HL-60 (cell line): ENCODE results near the gene TIMELESS.

Experiments
- DNase-seq, 2 experiments: peaks; one replicate each; pipeline ENCODE4 v3.0.0-alpha.2; 2010 to 2020; ENCODE audit warnings: low read depth in 1 of 2, low spot score in 1 of 2
- H3K27ac ChIP-seq: fragments of 250-450 bp; sonication (Bioruptor Pico); replicated peaks from 2 replicates; pipeline ENCODE4 v1.5.1; 2020; ENCODE audit warnings: mild to moderate bottlenecking, moderate library complexity
- H3K27me3 ChIP-seq: fragments of 250-450 bp; sonication (Bioruptor Pico); 2 replicates; pipeline ENCODE4 v1.5.1; 2021; ENCODE audit warnings: mild to moderate bottlenecking, moderate library complexity; ENCODE audit not compliant: insufficient read depth, poor library complexity, severe bottlenecking
- H3K4me3 ChIP-seq: replicated peaks from 2 replicates; pipeline ENCODE4 v1.5.1; 2011; ENCODE audit warnings: mild to moderate bottlenecking, control low read depth, low read length; ENCODE audit not compliant: insufficient read depth
- CTCF ChIP-seq: IDR thresholded peaks from one replicate; pipeline ENCODE4 v1.5.1; 2011; ENCODE audit warnings: low read length, control low read depth, inconsistent platforms; ENCODE audit not compliant: insufficient read depth
- GABPA ChIP-seq: IDR thresholded peaks from 2 replicates; pipeline ENCODE4 v1.6.1; 2012; ENCODE audit warnings: low read depth
- POLR2AphosphoS5 ChIP-seq: IDR thresholded peaks from 2 replicates; pipeline ENCODE4 v1.6.1; 2012; ENCODE audit warnings: low read depth
- SPI1 ChIP-seq: IDR thresholded peaks from 2 replicates; pipeline ENCODE4 v1.6.1; 2012; ENCODE audit warnings: low read depth, mild to moderate bottlenecking, borderline replicate concordance
- TF ChIP-seq, protein P1 (sequence below): IDR thresholded peaks from 2 replicates; pipeline ENCODE4 v1.6.1; 2012; ENCODE audit warnings: low read depth; ENCODE audit not compliant: insufficient replicate concordance

TIMELESS gene

DNA sequence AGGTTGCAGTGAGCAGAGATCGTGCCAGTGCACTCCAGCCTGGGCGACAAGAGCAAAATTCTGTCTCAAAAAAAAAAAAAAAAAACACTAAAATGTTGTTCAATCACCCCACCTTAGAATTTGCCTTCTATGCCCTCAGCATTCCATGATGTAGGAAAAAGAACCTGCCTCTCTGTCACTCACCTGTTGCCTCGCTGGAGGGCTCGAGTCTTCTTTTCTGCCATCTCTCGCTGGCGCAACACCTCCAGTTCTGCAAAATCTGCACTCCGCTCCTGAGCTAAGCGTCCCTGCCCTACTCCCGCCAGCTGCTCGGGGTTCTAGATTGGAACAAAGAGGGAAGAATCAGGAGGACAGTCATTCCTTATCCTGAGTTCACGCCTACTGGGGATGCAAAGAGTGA is 17.9 kb downstream of the TIMELESS start:
- DNase-seq: no peak
- no peak overlapping the region for H3K4me3 ChIP-seq
- H3K27me3 ChIP-seq: no peaks in the 10 kb centered on the region
- TF ChIP-seq GABPA (no peak), SPI1 (no peak), POLR2AphosphoS5 (no peak), CTCF (no peak)
- TF ChIP-seq, protein P1, sequence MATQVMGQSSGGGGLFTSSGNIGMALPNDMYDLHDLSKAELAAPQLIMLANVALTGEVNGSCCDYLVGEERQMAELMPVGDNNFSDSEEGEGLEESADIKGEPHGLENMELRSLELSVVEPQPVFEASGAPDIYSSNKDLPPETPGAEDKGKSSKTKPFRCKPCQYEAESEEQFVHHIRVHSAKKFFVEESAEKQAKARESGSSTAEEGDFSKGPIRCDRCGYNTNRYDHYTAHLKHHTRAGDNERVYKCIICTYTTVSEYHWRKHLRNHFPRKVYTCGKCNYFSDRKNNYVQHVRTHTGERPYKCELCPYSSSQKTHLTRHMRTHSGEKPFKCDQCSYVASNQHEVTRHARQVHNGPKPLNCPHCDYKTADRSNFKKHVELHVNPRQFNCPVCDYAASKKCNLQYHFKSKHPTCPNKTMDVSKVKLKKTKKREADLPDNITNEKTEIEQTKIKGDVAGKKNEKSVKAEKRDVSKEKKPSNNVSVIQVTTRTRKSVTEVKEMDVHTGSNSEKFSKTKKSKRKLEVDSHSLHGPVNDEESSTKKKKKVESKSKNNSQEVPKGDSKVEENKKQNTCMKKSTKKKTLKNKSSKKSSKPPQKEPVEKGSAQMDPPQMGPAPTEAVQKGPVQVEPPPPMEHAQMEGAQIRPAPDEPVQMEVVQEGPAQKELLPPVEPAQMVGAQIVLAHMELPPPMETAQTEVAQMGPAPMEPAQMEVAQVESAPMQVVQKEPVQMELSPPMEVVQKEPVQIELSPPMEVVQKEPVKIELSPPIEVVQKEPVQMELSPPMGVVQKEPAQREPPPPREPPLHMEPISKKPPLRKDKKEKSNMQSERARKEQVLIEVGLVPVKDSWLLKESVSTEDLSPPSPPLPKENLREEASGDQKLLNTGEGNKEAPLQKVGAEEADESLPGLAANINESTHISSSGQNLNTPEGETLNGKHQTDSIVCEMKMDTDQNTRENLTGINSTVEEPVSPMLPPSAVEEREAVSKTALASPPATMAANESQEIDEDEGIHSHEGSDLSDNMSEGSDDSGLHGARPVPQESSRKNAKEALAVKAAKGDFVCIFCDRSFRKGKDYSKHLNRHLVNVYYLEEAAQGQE: no peak
- H3K27ac ChIP-seq: no peak overlapping the region

- no peak overlapping the region for H3K4me3 ChIP-seq
- DNase-seq: no peak
- no peak for TF ChIP-seq SPI1
- TF ChIP-seq, protein P1: no peak
- no peak for TF ChIP-seq CTCF
- TF ChIP-seq GABPA: no peak
- no peak for TF ChIP-seq POLR2AphosphoS5
Observed at GRCh38 chr12:56425940-56426438, 23.2 kb downstream of the TIMELESS start.

GRCh38 chr12:56425193-56425592 is 24.0 kb downstream of the TIMELESS start:
- DNase-seq: no peak
- Histone ChIP-seq H3K4me3 (no peak overlapping the region), H3K27ac (no peak overlapping the region), H3K27me3 (no peaks in the 10 kb centered on the region)
- TF ChIP-seq GABPA (no peak), SPI1 (no peak), POLR2AphosphoS5 (no peak)
- TF ChIP-seq, protein P1: no peak

More at GRCh38 chr12:56425940-56426438, 23.2 kb downstream of the TIMELESS start:
- Histone ChIP-seq H3K27ac (no peak overlapping the region), H3K27me3 (no peaks in the 10 kb centered on the region)
